SK-N-MC (cell line): ENCODE measurements around the gene TTBK2.
A peak's percentile ranks its signal among the peaks of the same experiment; 100 is the strongest.

Experiments
- EZH2 ChIP-seq: fragments of 200-600 bp; sonication (generic); IDR thresholded peaks from one replicate; pipeline ENCODE4 v1.6.1; 2017; ENCODE audit warnings: antibody characterized with exemption
- FOXP2 ChIP-seq: optimal IDR thresholded peaks from 2 replicates; pipeline ENCODE3; 2011; ENCODE audit warnings: mild to moderate bottlenecking, moderate library complexity; ENCODE audit not compliant: insufficient read depth; ENCODE audit errors: extremely low read length, control extremely low read depth
- POLR2AphosphoS5 ChIP-seq: IDR thresholded peaks from 2 replicates; pipeline ENCODE4 v1.6.1; 2012; ENCODE audit warnings: mild to moderate bottlenecking, low read depth, low read length, borderline replicate concordance

DNA sequence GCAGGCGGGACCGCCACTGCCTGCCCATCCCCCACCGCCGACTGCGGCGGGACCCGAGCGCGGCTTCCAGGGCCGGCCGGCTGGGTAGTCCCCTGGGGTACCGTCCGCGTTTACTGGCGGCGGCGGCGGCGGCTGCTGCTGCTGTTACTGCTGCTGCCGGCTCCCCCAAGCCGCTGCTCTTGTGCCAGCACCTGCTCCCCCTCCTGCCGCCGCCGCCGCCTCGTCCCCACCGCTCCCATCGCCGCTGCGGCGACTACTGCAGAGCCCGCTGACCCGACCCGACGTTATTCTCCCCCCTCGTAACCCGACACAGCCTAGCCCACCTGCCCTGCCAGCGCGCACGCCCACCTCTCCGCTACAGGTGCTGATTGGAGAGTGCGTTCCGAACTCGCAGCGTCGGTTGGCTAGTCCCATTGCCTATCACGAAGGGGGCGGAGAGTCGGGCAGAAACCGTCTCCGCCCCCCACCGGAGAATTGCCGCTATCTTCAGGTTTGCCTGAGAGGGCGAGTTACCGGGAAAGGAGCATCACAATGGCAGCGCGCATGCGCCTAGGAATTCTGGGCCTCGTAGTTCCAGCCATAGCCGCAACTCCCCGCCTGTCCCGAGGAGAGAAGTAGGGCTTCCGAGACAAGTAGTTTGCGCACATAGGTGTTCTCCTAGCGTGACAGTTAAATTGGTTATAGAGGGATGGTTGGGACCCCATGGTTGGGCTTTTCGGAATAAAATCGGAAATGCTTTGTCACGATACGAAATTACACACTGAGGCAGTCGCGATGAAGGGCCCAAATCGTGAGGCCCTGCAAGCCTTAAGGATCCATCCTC is at the start of gene TTBK2:
- peak; percentile 52; the same call in 1 of the 2 replicates for TF ChIP-seq POLR2AphosphoS5
- TF ChIP-seq EZH2, result no peak
- TF ChIP-seq FOXP2, result no peak
